CD4-positive, alpha-beta T cell treated with Interleukin-2 at 100 ng/mL for 4 hours (primary cell): ENCODE measurements around the gene SAMD4B.

Experiments
- DNase-seq: peaks from one replicate; pipeline ENCODE4 v3.0.0-alpha.2; 2020; ENCODE audit warnings: low spot score

Gene SAMD4B

DNA sequence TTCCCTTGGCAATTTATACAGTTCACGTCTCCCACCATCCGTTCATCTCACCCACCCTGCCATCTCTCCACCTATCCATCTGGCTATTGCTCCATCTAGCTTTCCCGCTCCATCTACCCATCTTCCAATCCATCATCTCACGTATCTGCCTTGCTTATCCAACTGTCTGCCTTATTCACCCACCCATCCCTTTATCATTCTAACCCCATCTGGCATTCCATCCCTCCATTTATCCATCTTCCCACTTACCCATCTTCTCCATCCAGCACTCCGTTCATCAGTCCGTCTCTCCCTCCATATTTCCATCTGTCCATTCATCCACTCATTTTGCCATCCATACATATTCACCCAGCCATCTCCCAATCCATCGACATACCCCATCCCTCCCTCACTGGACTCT lies 83.5 kb downstream of the SAMD4B start:
- no peak for DNase-seq

DNA sequence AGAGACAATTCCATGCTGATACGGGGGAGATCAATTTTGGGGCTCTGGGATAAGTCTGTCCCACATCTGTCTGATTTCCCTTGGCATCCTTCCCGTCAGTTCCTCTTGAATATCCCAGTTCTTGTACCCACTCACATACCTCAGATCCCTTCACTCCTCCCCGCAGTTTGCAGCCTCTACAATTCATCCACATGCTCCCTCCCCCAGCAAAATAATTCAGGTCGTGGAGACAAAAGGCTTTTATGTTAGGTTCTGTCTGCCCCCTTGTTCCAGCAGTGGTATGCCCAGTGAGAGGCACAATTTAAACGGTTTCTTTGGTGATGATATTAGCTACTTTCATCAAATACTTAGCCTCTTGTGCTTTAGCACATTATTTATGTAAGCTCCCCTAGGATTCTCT lies 83.9 kb downstream of the SAMD4B start:
- DNase-seq = no peak

DNA sequence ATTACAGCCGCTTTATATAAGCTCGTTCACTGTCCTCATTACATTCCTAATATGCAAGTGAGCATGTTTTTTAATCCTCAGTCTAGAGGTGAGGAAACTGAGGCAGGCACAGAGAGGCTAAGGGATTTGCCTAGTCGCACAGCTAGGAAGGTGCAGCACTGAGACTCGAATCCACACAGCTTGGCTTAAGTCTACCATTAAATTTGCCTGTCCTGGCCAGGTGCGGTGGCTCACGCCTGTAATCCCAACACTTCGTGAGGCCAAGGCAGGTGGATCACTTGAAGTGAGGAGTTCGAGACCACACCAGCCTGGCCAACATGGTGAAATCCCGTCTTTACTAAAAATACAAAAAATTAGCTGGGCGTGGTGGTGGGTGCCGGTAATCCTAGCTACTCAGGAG lies 85.5 kb downstream of the SAMD4B start:
- DNase-seq = no peak

DNA sequence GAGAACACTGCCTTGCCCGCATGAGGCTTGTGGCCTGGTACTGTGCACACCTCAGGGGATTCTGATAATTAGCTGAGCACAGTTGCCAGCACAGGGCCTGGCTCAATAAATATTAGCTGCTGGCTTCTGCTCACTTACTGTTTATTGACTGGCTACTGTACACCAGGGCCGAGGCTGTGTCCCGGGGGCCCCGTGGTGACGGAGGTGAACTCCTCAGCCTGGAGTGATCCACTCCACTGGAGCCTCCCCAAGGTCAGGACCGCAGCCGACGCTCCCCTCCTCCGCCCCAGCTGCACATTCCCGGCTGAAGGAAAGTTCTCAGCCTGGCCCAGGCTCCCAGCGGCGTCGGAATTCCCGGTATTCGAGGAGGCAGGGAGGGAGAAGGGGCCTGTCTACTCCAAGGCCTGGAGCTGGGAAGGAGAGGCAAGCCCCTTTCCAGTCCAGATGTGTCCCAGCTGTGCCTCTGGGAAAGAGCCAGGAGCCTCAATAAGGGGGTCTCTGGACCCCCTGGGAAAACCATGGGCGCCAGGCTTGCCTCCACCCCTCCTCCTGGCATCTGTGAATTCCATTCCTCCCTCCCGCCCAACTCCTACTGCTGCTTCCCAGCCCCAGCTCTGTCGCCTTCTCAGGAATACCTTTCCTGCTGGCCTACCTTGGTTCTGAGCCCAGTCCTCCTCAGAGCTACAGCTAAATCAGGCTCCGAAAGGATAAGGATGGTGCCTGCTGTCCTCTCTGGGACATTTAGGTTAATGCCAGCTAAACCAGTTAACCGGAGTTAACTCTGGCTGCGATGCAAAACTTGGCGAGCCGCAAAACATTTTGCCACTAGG lies 86.3 kb downstream of the SAMD4B start:
- no peak for DNase-seq

DNA sequence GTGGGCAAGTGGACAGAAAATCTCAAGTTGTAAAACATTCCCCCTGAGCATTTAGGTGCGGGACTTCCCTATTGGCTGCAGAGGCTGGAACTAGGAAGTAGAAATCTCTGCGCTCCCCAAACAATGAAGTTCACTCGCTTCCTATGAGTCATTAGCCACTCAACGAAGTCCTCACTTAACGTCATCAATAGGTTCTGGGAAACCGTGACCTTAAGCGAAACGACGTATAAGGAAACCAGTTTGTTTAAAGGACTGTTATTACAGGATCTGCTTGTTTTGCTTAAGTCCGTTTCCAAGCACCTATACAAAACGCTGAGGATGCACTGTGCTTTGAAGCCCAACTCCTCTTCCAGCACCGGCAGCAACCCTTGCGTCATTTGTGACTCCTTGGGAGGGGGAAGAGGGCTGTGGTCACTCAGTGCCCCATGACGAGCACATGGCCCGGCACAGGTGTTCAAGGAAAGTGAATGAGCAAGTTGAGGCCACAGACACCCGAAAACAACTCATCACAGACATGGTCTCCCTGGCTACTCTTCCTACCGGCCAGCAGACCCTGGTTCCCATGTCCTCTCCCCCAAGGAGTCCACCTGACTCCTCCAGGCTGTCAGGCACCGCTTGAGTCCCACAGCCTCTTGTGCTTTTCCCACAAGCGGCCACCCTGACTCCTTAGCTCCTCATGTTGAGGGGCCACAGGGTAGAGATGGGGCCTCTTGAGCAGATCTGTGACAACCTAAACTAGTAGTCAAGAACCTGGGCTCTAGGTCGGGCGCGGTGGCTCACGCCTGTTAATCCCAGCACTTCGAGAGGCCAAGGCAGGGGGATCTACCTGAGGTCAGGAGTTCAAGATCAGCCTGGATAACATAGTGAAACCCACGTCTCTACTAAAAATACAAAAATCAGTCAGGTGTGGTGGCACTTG lies 88.7 kb downstream of the SAMD4B start:
- DNase-seq = peak; percentile 82

DNA sequence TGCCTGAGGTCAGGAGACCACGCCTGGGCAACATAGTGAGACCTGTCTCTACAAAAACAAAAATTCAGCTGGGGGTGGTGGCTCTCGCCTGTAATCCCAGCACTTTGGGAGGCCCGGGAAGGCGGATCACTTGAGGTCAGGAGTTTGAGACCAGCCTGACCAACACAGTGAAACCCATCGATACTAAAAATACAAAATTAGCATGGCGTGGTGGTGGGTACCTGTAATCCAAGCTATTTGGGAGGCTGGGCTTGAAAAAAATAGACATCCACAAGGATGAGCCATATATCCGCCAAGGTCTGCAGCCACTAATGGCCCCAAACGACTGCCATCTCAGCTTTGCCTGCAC lies 90.4 kb downstream of the SAMD4B start:
- no peak for DNase-seq

DNA sequence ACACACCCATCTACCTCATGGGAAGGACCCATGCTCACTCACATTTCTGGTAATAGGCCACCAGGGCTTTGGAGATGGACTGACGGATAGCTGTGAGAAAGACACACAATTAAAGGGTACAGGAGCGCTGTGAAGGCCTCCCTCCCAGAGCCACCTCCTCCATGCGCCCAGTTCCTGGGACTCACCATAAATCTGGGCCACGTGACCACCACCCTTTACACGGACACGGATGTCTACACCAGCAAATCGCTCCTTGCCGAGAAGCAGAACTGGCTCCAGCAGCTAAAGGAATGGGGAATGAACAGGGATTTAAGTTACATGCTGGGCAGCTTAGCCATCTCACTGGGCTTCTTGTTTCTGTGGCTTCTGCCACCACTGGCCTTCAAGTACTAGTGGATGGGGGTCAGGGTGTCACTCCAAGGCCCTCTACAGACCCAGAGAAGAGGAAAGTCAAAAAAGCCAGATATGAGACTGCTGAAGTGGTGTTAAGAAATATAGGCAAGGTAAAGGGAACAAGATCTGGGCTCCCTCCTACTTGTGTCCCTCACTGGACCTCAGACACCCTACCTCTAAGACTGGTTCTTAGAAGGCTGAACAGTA lies 91.4 kb downstream of the SAMD4B start:
- DNase-seq = no peak

DNA sequence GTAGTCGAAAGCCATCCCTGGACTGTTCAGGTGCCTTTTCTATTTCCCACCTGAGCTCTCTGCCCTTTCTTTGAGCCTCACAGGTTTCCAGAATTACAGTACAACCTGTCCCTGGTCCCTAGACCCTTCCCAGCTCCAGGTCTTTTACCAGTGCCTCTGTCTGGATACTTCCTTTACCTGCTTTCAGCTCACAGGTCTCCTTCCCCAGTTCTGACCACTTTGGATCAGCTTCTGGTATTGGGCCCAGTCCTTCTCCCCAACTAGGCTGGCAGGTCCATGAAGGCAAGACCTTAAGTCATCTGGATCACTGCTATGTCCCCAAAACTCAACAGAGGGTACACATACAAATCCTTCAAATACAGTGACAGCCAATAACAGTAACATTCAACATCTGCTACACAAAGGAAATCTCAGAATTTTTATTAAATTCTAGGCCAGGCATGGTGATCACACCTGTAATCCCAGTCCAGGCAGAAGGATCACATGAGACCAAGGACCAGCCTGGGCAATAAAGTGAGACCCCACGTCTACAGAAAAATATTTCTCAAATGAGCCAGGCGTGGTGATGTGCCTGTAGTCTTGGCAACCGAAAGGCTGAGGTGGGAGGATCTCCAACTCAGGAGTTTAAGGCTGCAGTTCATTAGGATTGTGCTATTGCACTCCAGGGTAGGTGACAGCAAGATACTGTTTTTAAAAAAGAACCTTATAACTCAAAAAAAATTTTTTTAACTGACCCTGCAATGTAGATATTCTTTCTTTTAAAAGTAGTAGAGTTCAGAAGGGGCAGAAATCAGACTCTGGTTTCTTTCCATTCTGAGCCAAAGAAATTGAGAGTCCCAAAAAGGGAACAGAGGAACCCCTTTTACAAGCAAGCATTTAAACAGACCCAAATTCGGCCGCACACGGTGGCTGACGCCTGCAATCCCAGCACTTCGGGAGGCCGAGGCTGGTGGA lies 92.2 kb downstream of the SAMD4B start:
- no peak for DNase-seq
